Ramos (cell line): ENCODE results near the gene GABBR2.
"Not testable (repeated sequence)": the region's sequence is repeated elsewhere in the genome, so short reads cannot be mapped to it uniquely, and the experiment has no call there.

Experiments
- in situ Hi-C: fragments of 300-500 bp; cut with MboI; formaldehyde crosslinking; loops from one replicate; pipeline ENCODE4 v1.14.3; 2022; ENCODE audit warnings: low sequenced_read_pairs; ENCODE audit not compliant: unreplicated experiment

GABBR2 gene

DNA sequence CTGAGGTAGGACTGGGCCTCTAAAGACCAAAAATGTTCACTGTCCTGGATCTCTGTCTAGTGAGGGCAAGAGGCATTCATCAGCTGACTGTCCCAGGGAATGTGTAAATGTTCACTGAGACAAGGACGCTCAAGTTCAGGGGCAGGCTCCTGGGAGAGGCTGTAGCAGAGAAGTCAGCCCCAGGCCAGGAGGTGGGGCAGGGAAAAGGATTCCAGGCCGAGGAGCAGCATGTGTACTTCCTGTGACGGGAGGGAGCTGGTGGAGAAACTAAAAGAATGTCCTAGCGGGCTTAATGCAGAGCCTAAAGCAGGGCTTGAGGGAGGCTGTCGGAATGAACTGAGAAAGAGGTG, 205.8 kb downstream of the GABBR2 start:
- in situ Hi-C loops: no loop called here

DNA sequence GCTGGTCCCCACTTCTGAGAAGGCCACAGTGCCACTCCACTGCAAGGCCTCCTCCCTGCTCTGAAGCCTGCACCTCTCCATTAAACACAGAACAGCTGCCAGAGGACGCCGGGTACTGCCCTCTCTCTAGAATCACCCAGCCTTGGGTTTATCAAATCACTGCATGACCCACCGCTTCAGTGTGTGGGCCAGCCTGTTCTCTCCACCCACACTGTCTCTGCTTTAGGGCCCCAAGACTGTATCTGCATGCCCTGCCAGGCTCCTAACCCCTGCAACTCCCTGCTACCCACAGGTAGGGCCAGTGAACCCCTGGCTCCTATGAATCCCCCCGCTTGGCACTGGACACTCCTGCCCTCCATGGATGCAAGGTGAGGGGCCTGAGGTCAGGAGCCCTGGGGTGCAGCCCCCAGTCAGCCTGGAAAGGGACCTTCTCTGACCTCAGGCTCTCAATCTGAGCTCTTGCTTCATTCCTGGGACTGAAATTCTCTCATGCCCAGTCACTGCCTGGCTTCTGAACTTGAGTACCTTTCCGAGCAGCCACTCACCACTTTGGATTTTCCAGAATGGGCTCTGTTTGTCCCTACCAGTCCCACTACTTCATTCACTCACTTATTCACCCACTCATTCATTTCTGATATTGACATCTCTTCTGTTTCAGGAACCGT, 206.3 kb downstream of the GABBR2 start:
- in situ Hi-C loops: no loop called here

DNA sequence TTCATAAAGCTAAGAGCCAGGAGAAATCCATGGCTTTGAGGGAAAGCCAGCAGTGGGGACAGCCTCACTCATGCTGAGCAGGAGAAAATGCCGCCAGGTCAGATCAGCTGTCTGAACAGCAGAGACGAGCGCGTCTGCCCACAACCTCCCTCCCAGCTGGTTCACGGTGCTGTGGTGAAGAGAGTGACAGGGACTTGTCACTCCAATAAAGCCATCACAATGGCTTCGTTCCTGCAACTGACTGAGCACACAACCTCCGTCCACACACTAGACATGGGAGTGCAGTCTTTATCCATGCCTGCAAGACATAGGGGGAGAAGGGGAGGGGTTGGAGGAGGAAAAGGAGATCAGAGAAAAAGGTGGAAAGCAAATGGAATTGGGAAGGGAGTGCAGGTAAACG, 206.9 kb downstream of the GABBR2 start:
- in situ Hi-C loops: no loop called here

DNA sequence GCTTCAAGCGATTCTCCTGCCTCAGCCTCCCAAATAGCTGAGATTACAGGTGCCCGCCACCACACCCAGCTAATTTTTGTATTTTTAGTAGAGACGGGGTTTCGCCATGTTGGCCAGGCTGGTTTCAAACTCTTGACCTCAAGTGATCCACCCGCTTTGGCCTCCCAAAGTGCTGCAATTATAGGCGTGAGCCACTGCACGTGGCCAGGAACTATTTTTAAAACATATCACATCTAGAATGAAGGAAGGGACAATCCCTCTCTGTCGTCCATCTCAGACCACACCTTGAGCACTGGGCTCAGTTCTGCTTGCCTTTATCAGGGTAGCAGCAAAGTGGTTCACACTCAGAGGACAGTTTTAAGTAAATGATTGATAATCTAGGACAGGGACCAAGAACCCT, 207.5 kb downstream of the GABBR2 start:
- in situ Hi-C loops: not testable (repeated sequence)

DNA sequence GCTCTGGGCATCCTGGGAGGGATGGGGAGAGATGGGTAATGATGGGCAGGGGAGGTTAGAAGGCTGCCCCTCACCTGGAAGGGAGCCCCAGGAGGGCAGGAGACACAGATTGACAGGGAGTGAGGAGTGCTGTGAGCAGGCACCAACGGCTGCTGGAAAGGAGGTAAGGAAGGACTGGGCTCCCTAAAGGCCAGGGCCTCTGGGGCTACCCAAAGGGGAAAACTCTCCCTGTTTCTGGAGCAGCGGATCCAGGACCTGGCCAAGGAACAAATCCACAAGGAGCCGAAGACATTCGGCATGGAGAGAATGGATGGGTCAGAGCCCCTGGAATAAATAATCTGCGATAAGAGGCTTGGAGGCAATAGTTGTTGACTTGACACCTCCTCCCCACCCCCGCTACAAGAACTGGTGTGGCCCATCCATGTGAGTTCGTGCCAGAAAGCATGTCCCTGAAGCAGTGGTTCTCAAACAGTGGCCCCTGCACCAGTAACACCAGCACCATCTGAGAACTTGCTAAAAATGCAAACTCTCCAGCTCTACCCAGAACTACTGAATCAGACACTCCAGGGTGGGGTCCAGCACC, 208.3 kb downstream of the GABBR2 start:
- in situ Hi-C loops: no loop called here

DNA sequence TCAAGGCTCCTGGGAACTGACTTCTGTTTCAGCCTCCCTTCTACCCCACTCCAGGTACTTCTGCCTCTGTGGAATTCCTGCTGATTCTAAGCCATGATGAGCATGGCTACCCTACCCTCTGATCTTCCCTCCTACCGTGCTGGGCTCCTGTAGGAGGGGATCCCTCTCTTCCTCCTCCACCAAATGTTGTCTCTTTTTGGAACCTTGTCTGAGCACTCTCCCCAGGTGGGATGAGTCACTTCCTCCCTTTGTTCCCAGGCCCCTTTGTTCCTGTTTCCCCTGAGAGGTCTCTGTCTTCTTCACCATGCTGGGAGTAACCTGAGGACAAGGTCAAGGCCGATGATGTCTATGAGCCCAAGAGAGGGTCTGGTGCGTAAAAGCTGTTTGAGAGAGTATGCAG, 213.2 kb downstream of the GABBR2 start:
- in situ Hi-C loops: no loop called here

DNA sequence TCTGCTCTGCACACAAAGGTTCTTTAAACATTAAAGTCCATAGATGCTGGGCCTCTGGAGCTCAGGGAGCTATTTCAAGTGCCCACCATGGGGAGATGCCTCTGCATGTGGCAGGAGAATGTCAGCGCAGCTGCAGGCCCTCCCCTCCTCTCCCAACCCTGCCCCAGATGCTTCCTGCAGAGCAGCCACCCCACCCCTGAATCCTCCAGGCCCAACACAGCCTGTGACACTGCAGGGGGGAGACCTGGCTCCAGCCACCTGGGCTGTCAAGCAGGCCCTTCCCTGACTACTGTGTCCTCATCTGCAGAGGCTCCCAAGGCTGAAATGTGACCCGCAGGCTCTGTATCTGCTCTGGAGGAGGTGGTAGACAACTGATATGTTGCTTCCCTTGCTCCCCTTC, 213.9 kb downstream of the GABBR2 start:
- in situ Hi-C loops: no loop called here

DNA sequence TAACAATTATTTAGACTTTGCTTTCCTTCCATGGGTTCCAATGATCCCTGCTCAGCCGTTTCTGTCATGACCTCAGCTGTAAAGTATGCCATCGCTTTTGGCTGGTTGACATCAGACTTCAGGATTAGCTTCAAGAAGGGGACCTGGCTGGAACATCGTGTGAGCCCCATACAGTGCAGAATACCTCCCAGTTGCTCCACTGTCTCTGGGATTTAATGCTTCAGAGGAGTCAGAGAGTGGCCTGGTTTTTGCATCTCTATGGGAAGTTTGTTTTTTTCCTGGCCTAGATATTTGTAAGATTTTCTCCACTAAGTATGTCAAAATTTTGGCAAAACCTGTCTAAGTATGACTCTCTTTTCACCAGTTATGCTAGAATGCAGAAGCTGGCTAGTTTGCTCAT, 216.9 kb downstream of the GABBR2 start:
- in situ Hi-C loops: no loop called here

DNA sequence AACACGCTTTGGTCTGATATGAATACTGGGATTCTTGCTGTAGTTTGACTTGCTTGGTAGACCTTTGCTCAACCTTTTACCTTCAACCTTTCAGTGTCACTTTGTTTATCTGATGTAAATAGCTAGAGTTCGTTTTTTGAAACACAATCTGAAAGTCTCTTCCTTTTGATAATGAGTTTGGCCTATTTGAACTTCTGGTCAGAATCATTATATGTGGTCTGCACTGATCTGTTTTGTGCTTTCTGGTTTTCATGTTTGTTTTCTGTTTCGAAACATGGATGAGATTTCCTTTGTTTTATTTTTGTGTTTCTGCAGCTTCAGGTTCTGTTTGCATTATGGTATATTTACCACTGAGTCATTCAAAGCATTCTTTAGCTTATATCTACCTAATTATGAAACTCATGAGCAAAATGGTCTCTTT, 217.5 kb downstream of the GABBR2 start:
- in situ Hi-C loops: no loop called here

DNA sequence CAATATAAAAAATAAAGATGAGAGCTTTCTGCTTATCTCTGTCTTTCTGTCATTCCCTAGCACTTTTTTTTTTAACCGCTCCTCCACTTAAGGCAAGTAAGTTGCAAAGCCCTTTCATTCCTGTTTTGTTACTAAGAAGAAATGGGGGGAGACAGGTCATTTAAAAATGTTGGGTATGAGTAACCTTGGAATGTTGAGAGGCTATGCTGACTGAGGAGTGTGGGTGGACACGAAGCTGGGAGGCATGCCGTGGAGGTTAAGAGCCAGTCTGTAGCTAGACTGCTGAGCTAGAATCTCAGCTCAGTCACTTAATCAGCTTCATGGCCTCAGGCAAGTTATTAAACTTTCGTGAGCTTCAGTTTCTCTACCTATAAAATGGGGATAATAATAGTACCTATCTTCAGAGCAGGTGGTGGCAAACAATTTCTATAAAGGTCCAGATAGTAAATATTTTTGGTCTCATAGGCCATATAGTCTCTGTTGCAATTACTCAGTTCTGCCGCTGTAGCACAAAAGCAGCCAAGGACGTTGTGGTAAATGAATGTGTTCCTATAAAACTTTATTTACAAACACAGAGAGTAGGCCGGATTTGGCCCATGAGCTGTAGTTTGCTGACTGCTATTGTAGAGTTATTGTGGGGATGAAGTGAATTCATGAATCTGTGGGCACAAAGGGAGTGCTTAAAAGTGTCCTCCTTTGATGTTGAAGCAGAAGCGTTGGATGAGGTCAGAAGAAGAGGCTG, 220.0 kb downstream of the GABBR2 start:
- in situ Hi-C loops: no loop called here

DNA sequence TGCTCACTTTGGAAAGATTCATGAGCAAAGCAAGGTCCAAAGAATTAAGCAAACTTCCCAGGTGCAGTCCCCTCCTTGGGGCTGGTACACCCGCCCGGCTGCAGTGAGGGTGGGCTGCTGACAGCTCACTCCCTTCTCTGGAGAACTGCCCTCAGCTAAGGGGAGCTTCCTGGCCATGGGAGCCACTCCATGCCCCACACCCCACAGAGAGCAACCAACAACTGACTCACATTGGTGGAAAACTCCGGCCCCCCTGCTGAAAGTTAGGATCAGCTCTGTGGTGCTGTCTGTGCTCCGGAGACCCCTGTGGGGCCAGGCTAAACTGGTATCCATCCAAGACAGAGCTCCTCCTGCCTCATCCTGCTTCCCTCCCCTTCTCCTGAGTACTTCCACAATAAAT, 223.0 kb downstream of the GABBR2 start:
- in situ Hi-C loops: no loop called here

DNA sequence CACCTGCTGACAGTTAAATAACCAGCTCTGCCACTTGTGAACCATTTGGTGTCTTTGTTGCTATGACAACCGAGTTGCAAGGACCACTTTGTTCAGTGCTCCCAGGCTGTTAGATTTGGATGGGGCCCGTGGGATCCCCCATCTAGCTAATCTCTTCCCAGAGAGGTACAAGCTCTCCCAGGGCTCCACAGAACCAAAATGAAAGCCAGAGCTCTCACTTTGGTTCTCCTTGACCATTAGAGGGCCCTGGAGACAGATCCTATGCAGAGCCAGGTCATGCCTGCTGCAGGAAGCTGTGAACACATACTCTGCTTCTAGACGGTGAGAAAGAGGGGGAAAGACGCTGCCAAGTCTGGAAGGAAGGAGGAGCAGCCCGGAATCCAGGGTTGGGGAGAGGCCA, 224.6 kb downstream of the GABBR2 start:
- in situ Hi-C loops: no loop called here

DNA sequence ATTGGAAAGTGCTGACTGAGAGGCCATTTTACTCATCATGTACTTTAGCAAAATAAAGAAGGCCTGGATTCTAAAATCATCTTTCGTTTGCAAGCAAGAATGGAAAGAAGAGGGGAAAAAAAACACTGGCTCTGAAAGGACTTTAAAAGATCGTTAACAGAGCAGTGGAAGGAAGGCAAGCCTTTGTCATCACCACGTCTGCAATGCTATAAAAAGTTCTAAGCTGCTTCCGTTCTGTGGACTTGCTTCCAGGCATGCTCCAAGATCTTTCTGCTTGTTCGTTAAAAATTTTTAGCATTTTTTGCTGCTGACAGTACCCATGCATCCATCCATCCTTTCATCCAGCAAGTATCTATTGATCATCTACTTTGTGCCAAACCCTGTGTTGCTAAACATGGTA, 226.5 kb downstream of the GABBR2 start:
- in situ Hi-C loops: no loop called here

DNA sequence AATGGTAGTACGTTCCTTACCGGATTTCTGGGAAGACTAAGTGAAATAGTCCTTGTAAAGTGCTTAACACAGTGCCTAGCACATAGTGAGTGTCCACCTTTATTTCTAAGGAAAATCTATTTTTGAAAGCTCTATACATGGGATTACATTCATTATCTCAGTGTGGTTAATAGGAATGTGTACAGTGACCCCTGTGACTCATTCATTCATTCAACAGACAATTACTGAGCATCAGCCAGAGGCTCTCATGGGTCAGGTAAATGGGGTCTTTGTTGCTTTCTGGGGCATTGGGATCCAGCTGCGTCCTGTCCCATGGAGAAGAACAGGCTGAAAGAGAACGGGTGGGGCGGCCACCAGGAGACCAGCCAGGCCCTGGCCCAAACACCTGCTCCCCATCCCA, 227.1 kb downstream of the GABBR2 start:
- in situ Hi-C loops: no loop called here

DNA sequence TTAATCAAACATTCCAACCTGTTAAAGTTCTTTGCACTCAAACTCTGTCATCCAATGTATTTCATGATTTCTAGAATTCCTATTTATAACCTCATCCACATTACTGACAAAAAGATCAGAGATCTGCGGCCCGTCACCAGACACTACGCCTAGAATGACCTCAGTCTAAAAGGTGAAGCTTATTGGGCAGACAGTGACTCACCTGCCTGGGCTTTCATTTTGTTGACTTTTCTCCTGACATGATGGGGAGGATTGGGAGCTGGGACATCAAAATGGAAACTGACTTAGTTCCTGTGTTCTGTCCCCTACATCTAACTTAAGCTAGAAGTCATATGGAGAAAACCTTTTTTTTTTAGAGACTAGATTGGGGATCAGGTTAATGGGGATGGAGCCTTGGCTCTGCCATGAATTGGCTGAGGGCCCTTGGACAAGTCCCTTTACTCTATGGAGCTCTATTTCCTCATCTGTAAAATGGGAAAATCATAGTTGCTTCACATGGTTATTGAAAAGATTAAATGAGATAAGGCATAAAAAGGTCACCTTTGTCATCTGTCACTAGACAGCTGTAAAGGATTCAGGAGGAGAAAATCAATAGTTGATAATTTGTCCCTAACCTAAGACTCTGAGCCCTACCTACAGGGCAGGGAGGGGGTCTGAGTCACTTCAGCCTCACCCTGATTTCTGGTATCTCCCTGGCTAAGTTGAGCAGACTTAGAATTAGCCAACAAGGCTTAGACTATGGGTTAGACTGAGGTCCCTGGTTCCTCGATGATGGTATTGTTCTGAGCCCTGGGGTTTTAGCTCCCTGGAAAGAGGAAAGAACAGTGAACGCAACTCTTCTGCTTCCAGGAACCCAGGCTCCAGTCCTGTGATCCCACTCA, 228.5 kb downstream of the GABBR2 start:
- in situ Hi-C loops: no loop called here

DNA sequence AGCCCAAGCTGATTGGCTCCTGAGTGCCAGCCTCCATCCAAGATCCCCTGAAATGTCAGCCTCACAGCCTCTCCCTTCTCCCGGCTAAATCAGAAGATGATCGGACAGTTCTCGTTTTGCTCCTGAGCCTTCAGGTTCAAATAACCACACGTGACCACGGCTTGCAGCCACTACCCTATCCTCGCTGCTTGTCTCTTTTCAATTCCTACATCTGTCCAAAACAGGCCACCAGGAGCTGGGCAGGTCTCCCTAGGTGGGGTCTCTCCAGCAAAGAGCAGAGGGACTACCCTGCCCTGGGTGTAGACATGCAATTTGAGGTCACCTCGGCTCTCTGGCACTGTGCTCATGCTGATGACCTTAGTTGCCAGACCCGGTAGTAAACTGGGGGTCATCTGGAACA, 229.3 kb downstream of the GABBR2 start:
- in situ Hi-C loops: no loop called here

DNA sequence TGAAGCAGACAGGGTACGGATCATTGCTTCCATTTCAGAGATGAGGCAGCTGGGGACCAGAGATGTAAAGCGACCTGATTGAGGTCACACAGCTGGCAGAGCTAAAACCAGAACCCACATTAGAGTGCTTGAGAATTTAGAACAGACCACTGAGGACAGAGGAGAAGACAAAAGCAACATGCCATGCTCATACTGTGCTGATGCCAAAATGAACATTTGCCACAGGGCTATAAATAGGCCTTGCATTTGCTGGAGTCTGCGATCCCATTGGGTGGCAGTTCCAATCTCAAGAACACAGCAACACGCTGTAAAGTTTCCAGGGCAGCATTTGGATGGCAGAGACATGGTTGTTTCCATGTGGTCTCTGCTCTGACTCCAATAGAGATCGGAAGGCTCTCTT, 230.9 kb downstream of the GABBR2 start:
- in situ Hi-C loops: no loop called here

DNA sequence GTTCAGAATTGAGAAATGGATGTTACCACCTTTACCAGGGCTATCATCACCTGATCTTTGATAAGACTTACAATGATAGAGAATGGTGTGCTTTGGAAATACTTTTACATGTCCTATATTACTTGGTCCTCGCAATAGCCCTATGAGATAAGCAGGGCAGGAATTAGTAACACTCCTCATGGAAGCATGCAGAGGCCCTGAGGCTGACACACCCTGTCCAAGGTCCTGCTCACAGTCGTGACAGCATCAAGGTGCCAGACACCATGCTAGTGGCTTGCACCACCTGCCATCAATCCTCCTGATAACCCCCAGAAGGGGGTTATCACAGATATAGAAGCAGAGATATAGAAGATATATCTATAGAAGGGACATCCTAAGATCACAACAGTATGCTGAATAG, 236.5 kb downstream of the GABBR2 start:
- in situ Hi-C loops: no loop called here

DNA sequence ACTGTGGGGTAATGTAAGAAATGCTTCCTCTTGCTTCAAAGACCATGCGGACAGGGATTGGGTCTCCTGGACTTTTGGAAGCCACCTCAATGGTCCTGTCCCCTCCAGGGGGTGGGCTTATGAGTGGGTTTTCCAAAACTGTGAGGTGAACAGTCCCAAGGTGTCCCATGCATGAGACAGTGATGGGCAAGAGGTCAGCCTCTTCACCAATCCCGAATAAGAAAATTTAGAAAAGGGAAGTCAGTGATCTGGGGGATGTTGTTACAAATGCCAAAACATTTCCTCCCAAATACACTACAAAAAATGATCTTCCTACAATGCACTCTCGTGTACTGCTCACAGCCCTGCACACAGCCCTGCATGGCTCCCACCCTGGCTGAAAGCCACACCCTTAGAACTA, 237.6 kb downstream of the GABBR2 start:
- in situ Hi-C loops: no loop called here

DNA sequence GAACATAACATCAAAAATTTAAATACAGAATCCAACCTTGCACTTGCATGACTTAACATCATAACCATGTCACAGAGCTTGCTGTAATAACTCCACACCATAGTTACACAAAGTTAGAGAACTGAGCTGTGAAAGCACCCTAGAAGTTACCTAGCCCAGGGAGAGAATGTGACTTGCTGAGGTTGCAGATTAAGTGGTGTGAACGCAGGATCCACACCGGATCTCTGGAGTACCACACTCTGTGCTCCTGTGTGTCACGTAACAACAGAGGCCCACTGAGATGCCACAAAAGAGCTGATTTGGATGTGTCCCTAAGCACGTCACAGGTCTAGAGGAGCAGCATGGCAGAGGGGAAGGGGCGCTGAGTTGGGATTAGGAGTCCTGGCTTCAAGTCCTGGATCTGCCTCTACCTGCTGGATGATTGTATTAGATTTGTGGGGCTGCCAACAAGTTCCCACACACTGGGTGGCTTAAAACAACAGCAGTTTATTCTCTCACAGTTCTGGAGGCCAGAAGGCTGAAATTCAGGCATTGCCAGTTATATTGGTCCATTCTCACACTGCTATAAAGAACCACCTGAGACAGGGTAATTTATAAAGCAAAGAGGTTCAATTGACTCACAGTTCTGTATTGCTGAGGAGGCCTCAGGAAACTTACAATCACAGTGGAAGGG, 240.0 kb downstream of the GABBR2 start:
- in situ Hi-C loops: no loop called here
